Left ventricle myocardium inferior (tissue), 1 donor: Measurements from ENCODE around the gene FKTN. TPM values are rescaled to one million over a fixed set of nuclear protein-coding genes. Genes with fewer than 3 reads are reported as not detected.

ENCODE experiments used
- DNase-seq: peaks from one replicate; pipeline ENCODE4 v3.0.0-alpha.2; 2020
- H3K27ac ChIP-seq: fragments of 200-600 bp; replicated peaks from 2 replicates; pipeline ENCODE4 v1.8.0; 2021
- H3K27me3 ChIP-seq: fragments of 200-600 bp; 2 replicates; pipeline ENCODE4 v1.8.0; 2021; ENCODE audit warnings: low read depth
- H3K36me3 ChIP-seq: fragments of 200-600 bp; 2 replicates; pipeline ENCODE4 v1.8.0; 2021
- H3K4me1 ChIP-seq: fragments of 200-600 bp; 2 replicates; pipeline ENCODE4 v1.8.0; 2021
- H3K4me3 ChIP-seq: fragments of 200-600 bp; 2 replicates; pipeline ENCODE4 v1.8.0; 2021; ENCODE audit warnings: mild to moderate bottlenecking, moderate library complexity
- H3K9me3 ChIP-seq: fragments of 200-600 bp; replicated peaks from 2 replicates; pipeline ENCODE4 v1.8.0; 2021
- intact Hi-C: fragments of 100-400 bp; cut with micrococcal nuclease; formaldehyde crosslinking; loops from one replicate; pipeline ENCODE4 v1.11.0; 2022
- total RNA-seq: library from RNA; stranded (reverse); fragmentation: NEBNext Ultra II Directional; extraction: Animal tissue kit (Norgen Biotek cat#: 25700); gene quantifications from one replicate; pipeline ENCODE4 v1.2.1, GENCODE V29; 2021
- TF ChIP-seq, protein P1 (sequence below): fragments of 200-600 bp; IDR thresholded peaks from 2 replicates; pipeline ENCODE4 v1.8.0; 2021; ENCODE audit warnings: antibody characterized with exemption, mild to moderate bottlenecking, borderline replicate concordance
- donor health status: DM: no; HTN: yes; CAD: no; lungs with severe emphysema.

Gene FKTN
- total RNA-seq, 1 donor from 2014 or later: 9.7 TPM

DNA sequence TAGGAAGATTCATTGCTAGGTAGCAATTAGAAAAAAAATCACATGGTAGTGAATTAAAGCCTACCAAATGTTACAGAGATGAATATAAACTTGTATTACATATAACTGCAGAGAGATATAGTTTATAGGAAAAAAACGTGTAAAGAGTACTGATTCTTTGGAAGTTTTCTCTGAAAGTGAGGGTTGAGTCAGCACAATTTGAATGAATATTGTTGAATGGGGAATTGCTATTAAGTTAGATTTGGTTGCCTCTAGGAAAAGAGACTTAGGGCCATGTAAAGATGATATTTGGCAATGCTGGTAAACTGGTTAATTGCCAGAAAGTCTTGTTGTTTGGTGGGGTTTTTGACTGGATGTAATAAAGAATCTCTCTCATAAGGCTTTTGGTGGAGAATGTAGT, 67.2 kb downstream of the FKTN start:
- no peaks in the 10 kb centered on the region for H3K27me3 ChIP-seq
- TF ChIP-seq, protein P1, sequence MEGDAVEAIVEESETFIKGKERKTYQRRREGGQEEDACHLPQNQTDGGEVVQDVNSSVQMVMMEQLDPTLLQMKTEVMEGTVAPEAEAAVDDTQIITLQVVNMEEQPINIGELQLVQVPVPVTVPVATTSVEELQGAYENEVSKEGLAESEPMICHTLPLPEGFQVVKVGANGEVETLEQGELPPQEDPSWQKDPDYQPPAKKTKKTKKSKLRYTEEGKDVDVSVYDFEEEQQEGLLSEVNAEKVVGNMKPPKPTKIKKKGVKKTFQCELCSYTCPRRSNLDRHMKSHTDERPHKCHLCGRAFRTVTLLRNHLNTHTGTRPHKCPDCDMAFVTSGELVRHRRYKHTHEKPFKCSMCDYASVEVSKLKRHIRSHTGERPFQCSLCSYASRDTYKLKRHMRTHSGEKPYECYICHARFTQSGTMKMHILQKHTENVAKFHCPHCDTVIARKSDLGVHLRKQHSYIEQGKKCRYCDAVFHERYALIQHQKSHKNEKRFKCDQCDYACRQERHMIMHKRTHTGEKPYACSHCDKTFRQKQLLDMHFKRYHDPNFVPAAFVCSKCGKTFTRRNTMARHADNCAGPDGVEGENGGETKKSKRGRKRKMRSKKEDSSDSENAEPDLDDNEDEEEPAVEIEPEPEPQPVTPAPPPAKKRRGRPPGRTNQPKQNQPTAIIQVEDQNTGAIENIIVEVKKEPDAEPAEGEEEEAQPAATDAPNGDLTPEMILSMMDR: no peak

DNA sequence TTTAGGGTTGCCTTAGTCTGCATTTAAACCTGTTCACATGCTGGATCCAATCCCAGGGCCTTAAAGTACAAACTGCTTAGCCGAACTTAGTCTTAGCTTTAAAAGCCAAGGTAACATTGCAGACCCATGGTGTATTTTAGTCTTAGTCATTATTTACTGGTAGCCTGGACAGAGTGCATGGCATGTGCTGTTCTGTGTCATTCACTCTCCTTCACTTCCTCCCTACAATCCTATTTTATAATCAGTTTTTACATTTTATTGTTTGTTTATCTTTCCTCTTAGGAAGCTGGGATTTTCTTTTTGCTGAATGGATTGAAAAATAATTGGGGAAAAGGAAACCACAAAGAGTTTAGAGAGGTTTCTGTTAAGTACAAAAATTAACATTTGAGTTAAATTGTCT, 74.9 kb downstream of the FKTN start:
- H3K9me3 ChIP-seq: no peaks in the 10 kb centered on the region
- peaks cover 21% of the 10 kb centered on the region for H3K36me3 ChIP-seq
- intact Hi-C loops: no loop called here
- H3K4me1 ChIP-seq: no peaks in the 10 kb centered on the region
- DNase-seq: no peak
- no peak overlapping the region for H3K27ac ChIP-seq
- TF ChIP-seq, protein P1: no peak
- H3K4me3 ChIP-seq: no peak overlapping the region
- no peaks in the 10 kb centered on the region for H3K27me3 ChIP-seq

More for the DNA sequence above, 67.2 kb downstream of the FKTN start:
- Histone ChIP-seq H3K9me3 (no peaks in the 10 kb centered on the region), H3K27ac (no peak overlapping the region), H3K4me1 (no peaks in the 10 kb centered on the region), H3K36me3 (peaks cover 46% of the 10 kb centered on the region), H3K4me3 (no peak overlapping the region)
- no peak for DNase-seq
- intact Hi-C loops: no loop called here

DNA sequence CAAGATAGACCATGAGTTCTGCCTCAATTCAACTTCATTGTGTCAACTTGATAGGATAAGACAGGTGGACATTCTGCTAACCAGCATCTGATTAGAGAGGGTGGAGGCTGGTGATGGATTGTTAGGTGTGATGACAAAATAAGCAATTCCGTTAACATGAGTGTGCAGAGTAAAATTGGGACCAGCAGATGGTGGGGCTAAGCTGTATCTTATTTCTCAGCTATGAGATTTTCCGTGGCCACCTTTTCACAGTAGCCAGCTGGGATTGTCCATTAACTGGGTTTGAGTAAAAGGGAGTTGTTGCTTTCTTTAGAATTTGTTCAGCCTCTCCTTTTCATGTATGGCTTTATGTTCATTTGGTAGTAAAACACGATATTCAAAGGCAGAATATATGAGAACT, 75.5 kb downstream of the FKTN start:
- Histone ChIP-seq H3K4me3 (no peak overlapping the region), H3K27me3 (no peaks in the 10 kb centered on the region), H3K36me3 (peaks cover 19% of the 10 kb centered on the region), H3K9me3 (no peaks in the 10 kb centered on the region), H3K4me1 (no peaks in the 10 kb centered on the region), H3K27ac (no peak overlapping the region)
- intact Hi-C loops: no loop called here
- TF ChIP-seq, protein P1: no peak
- no peak for DNase-seq

DNA sequence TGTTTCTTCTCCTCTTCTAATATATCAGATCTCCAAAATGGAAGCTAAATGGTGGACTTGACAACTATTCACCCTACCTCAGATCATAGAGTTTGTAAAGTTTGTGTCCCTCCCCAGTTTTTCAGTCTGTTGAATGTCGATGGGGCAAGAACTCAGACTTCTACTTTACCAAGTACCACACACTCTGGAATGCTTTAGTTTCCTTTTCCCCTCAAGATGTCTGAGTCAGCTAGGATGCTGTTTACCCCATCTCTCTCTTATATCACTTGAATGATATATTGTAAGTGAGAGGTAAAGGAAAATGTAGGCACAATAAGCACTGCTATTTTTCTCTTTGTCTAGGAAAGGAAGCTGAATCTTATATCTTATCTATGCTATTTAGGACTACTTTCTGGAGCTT, 78.4 kb downstream of the FKTN start:
- no peaks in the 10 kb centered on the region for H3K4me1 ChIP-seq
- H3K4me3 ChIP-seq: no peak overlapping the region
- no peak for DNase-seq
- no peaks in the 10 kb centered on the region for H3K27me3 ChIP-seq
- intact Hi-C loops: no loop called here
- H3K27ac ChIP-seq: no peak overlapping the region
- TF ChIP-seq, protein P1: no peak
- H3K36me3 ChIP-seq: peaks cover 48% of the 10 kb centered on the region
- H3K9me3 ChIP-seq: peaks cover 4% of the 10 kb centered on the region

DNA sequence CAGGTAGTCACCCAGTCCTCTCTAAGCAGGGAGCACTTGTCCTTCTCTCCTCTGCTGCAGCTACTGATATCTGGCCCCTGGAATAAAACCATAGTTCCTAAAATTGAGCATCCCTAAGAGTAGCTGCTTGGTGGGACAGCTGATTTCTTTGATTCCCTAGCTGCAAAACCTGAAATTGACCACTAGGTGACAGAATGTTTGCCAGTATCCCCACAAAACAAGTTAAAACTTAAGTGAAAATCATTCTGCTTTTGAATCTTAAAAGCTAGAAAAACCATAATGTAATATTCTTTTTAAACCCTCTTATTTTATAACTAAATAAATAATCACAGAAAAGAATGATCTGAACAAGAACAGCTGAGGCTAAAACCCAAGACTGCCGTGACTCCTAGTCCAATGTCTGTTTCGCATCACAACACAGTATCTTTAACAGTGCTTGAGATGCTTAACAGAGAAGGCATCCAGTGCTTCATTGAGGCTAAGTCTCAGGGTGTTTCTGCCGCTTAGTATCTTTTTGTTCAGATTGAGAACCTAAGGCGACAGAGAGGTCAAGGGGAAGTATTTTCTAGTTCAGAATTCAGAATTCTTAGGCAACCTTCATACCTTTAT, 80.0 kb downstream of the FKTN start:
- H3K27ac ChIP-seq: no peak overlapping the region
- intact Hi-C loops: no loop called here
- H3K4me1 ChIP-seq: no peaks in the 10 kb centered on the region
- no peak for DNase-seq
- peaks cover 59% of the 10 kb centered on the region for H3K36me3 ChIP-seq
- no peak overlapping the region for H3K4me3 ChIP-seq
- TF ChIP-seq, protein P1: peak; percentile 48
- H3K27me3 ChIP-seq: no peaks in the 10 kb centered on the region
- H3K9me3 ChIP-seq: peaks cover 20% of the 10 kb centered on the region
